HepG2 (cell line): ENCODE measurements around the gene SLX4. TPM values are rescaled to one million over a fixed set of nuclear protein-coding genes. Genes with fewer than 3 reads are reported as not detected.

Experiments
- DZIP1 ChIP-seq: sonication (generic); formaldehyde crosslinking; IDR thresholded peaks from 2 replicates; pipeline ENCODE4 v1.5.0; 2020; ENCODE audit warnings: mild to moderate bottlenecking, missing genetic modification reagents
- HDAC6 ChIP-seq: fragments of 200-600 bp; sonication (generic); IDR thresholded peaks from 2 replicates; pipeline ENCODE4 v1.7.0; 2017; ENCODE audit warnings: mild to moderate bottlenecking, antibody characterized with exemption, low read length, low read depth
- HNRNPLL ChIP-seq: fragments of 200-400 bp; formaldehyde crosslinking; IDR thresholded peaks from 2 replicates; pipeline ENCODE4 v1.6.1; 2017; ENCODE audit warnings: mild to moderate bottlenecking, low read depth, low read length; ENCODE audit not compliant: poor library complexity, severe bottlenecking
- MEF2D ChIP-seq: sonication (generic); formaldehyde crosslinking; IDR thresholded peaks from 2 replicates; pipeline ENCODE4 v1.5.1; 2020; ENCODE audit warnings: mild to moderate bottlenecking, missing genetic modification reagents
- MXD4 ChIP-seq: IDR thresholded peaks from 2 replicates; pipeline ENCODE4 v1.6.1; 2016; ENCODE audit warnings: mild to moderate bottlenecking, missing biosample characterization, missing genetic modification reagents
- NR2F6 ChIP-seq, 2 experiments: IDR thresholded peaks; 2 replicates each; pipeline ENCODE4 v1.6.1; 2016; ENCODE audit warnings: antibody characterized with exemption in 1 of 2, mild to moderate bottlenecking in 1 of 2
- PAXIP1 ChIP-seq: sonication (generic); formaldehyde crosslinking; conservative IDR thresholded peaks from 2 replicates; pipeline ENCODE4 v1.4.0; 2020; ENCODE audit warnings: mild to moderate bottlenecking, missing genetic modification reagents, moderate library complexity
- SAP130 ChIP-seq: IDR thresholded peaks from 2 replicates; pipeline ENCODE4 v1.6.1; 2016; ENCODE audit warnings: low read depth
- YY1 ChIP-seq: IDR thresholded peaks from 2 replicates; pipeline ENCODE4 v1.6.1; 2011; ENCODE audit warnings: low read length, low read depth, moderate library complexity, mild to moderate bottlenecking; ENCODE audit not compliant: insufficient read depth, insufficient replicate concordance
- ZNF281 ChIP-seq: sonication (generic); formaldehyde crosslinking; IDR thresholded peaks from 2 replicates; pipeline ENCODE4 v1.4.0; 2020; ENCODE audit warnings: missing genetic modification reagents, borderline replicate concordance
- ZNF460 ChIP-seq: sonication (generic); formaldehyde crosslinking; IDR thresholded peaks from 2 replicates; pipeline ENCODE4 v1.5.1; 2020; ENCODE audit warnings: missing genetic modification reagents, mild to moderate bottlenecking, borderline replicate concordance
- ZNF543 ChIP-seq: sonication (generic); formaldehyde crosslinking; IDR thresholded peaks from 2 replicates; pipeline ENCODE4 v1.4.0; 2020; ENCODE audit warnings: mild to moderate bottlenecking, missing genetic modification reagents
- ZNF639 ChIP-seq: conservative IDR thresholded peaks from 2 replicates; pipeline ENCODE4 v1.6.1; 2018; ENCODE audit warnings: missing genetic modification reagents
- ZXDC ChIP-seq: sonication (generic); formaldehyde crosslinking; IDR thresholded peaks from 2 replicates; pipeline ENCODE4 v1.5.0; 2020; ENCODE audit warnings: mild to moderate bottlenecking, missing genetic modification reagents
- polyA plus RNA-seq, 8 experiments: library from polyadenylated mRNA; depleted of rRNA in 3 of 8; stranded (reverse) in 7 of 8; unstranded in 1 of 8; fragments of >200 nt; fragmentation: Illumina TruSeq in 4 of 8; extraction: Trizol in 4 of 8; gene quantifications; 2 replicates each; pipeline versions ENCODE4 v1.2.1 to v1.2.3, GENCODE V29; 2011 to 2016; ENCODE audit warnings: low read depth in 4 of 8, missing spikeins in 1 of 8, mixed read lengths in 1 of 8; ENCODE audit not compliant: insufficient read depth in 1 of 8
- total RNA-seq, 5 experiments: library from RNA; depleted of rRNA; stranded (reverse); fragments of >200 nt; fragmentation: Illumina TruSeq; extraction: Trizol; gene quantifications; 2 replicates each; pipeline ENCODE4 v1.2.3, GENCODE V29; 2016; ENCODE audit warnings: low read depth in 1 of 5

The SLX4 gene
- total and polyA plus RNA-seq, 2 of the 13 experiments (the other 11 are each of a cell fraction or from before 2014, with no cell fraction given) = 1.1 to 3.6 TPM

GRCh38 chr16:3609895-3610697, 1.3 kb downstream of the SLX4 start (continued):
- TF ChIP-seq ZXDC (CRISPR knock-in tag) (no peak), ZNF543 (no peak), NR2F6 (IDR thresholded peaks at IDR 0.05) (peak; percentile 19; the same call in 1 of the 2 replicates), NR2F6 (CRISPR knock-in tag; IDR thresholded peaks at IDR 0.05) (peak; percentile 39; the same call in 1 of the 2 replicates), ZNF460 (CRISPR knock-in tag) (no peak), ZNF639 (CRISPR knock-in tag) (no peak), ZNF281 (CRISPR knock-in tag) (no peak), HNRNPLL (no peak), YY1 (no peak), MXD4 (CRISPR knock-in tag) (no peak), HDAC6 (no peak), SAP130 (CRISPR knock-in tag) (peak; percentile 67), DZIP1 (CRISPR knock-in tag) (no peak), MEF2D (no peak), PAXIP1 (CRISPR knock-in tag) (peak; percentile 70)
